ENCODE results near the gene XPR1.
A peak's percentile ranks its signal among the peaks of the same experiment; 100 is the strongest.

GRCh38 chr1:180912801-180913565, 281.2 kb downstream of the XPR1 start, which contains the start of gene KIAA1614:
- TF ChIP-seq CTCF (IDR thresholded peaks at IDR 0.05) (no peak), POLR2AphosphoS5 (IDR thresholded peaks at IDR 0.05) (peak; percentile 19 to 66), EP300 (IDR thresholded peaks at IDR 0.05) (no peak)

All from esophagus muscularis mucosa (tissue), 4 donors.